IMR-90 (cell line): ENCODE results near the gene BCLAF1. TPM values are rescaled to one million over a fixed set of nuclear protein-coding genes. Genes with fewer than 3 reads are reported as not detected.

Source experiments
- ATAC-seq: fragments of 200-7000 bp; cut with Tn5 transposase; 2 replicates; pipeline ENCODE4 v1.9.1; 2020; ENCODE audit warnings: low read depth, mild to moderate bottlenecking, moderate library complexity
- BruUV-seq: library from RNA; stranded (reverse); fragments of 400-500 nt; replicated peaks from 2 replicates; lab custom pipeline; 2021; lab: Mats Ljungman, UMichigan
- CTCF ChIA-PET: fragments of 300-600 bp; formaldehyde crosslinking; extraction: SDS; loops from one replicate; lab custom pipeline; 2021; ENCODE audit warnings: antibody characterized with exemption; lab: Yijun Ruan, JAX
- POLR2A ChIA-PET: fragments of 300-600 bp; sonication (Branson Sonifier 250); formaldehyde crosslinking; loops from one replicate; lab custom pipeline; 2022; ENCODE audit warnings: antibody characterized with exemption; ENCODE audit not compliant: unreplicated experiment; lab: Charles Lee
- DNase-seq: peaks from one replicate; pipeline ENCODE4 v3.0.0; 2013
- H2AFZ ChIP-seq: replicated peaks from 2 replicates; pipeline ENCODE3; 2013; ENCODE audit warnings: low read length, mild to moderate bottlenecking; ENCODE audit not compliant: poor library complexity
- H2AK5ac ChIP-seq: 2 replicates; pipeline ENCODE4 v1.6.1; 2013; ENCODE audit warnings: low read depth, low read length, inconsistent platforms
- H2AK9ac ChIP-seq: replicated peaks from 2 replicates; pipeline ENCODE3; 2013; ENCODE audit warnings: mild to moderate bottlenecking, low read depth, low read length, moderate library complexity; ENCODE audit not compliant: poor library complexity
- H2BK120ac ChIP-seq: 2 replicates; pipeline ENCODE4 v1.6.1; 2013; ENCODE audit warnings: low read depth, low read length, inconsistent platforms
- H2BK15ac ChIP-seq: 3 replicates; pipeline ENCODE4 v1.6.1; 2013; ENCODE audit warnings: low read depth, low read length, inconsistent platforms
- H2BK20ac ChIP-seq: 2 replicates; pipeline ENCODE4 v1.6.1; 2013; ENCODE audit warnings: low read depth, mild to moderate bottlenecking, inconsistent platforms, low read length, moderate library complexity
- H2BK5ac ChIP-seq: 2 replicates; pipeline ENCODE4 v1.6.1; 2013; ENCODE audit warnings: mild to moderate bottlenecking, low read depth, low read length, inconsistent platforms; ENCODE audit not compliant: poor library complexity, severe bottlenecking
- H3K14ac ChIP-seq: replicated peaks from 2 replicates; pipeline ENCODE4 v1.6.1; 2013; ENCODE audit warnings: low read depth, low read length, inconsistent platforms
- H3K18ac ChIP-seq: 2 replicates; pipeline ENCODE4 v1.6.1; 2013; ENCODE audit warnings: low read depth, low read length, control low read depth
- H3K23ac ChIP-seq: 2 replicates; pipeline ENCODE4 v1.6.1; 2013; ENCODE audit warnings: low read depth, low read length, inconsistent platforms
- H3K27ac ChIP-seq: 2 replicates; pipeline ENCODE4 v1.5.1; 2013; ENCODE audit warnings: mild to moderate bottlenecking, control low read depth, low read length; ENCODE audit not compliant: insufficient read depth
- H3K27me3 ChIP-seq: 2 replicates; pipeline ENCODE4 v1.6.1; 2013; ENCODE audit warnings: low read length; ENCODE audit not compliant: control insufficient read depth, insufficient read depth
- H3K36me3 ChIP-seq: 2 replicates; pipeline ENCODE4 v1.6.1; 2013; ENCODE audit warnings: low read length, mixed read lengths; ENCODE audit not compliant: control insufficient read depth, insufficient read depth
- H3K4ac ChIP-seq: 2 replicates; pipeline ENCODE4 v1.6.1; 2013; ENCODE audit warnings: low read depth, low read length, inconsistent platforms
- H3K4me1 ChIP-seq: 2 replicates; pipeline ENCODE4 v1.6.1; 2013; ENCODE audit warnings: low read length, mixed read lengths; ENCODE audit not compliant: control insufficient read depth, insufficient read depth
- H3K4me2 ChIP-seq: 2 replicates; pipeline ENCODE4 v1.6.1; 2013; ENCODE audit warnings: low read depth, mild to moderate bottlenecking, control low read depth, low read length, moderate library complexity
- H3K4me3 ChIP-seq: 2 replicates; pipeline ENCODE4 v1.5.1; 2013; ENCODE audit warnings: low read depth, mild to moderate bottlenecking, control low read depth, low read length, moderate library complexity; ENCODE audit not compliant: insufficient read depth
- H3K56ac ChIP-seq: 2 replicates; pipeline ENCODE4 v1.6.1; 2013; ENCODE audit warnings: low read length, inconsistent platforms; ENCODE audit not compliant: insufficient read depth; ENCODE audit errors: extremely low read depth
- H3K79me1 ChIP-seq, 2 experiments: 2 replicates each; pipeline ENCODE4 v1.6.1; 2013; ENCODE audit warnings: low read length in 2 of 2, inconsistent platforms in 1 of 2, low read depth in 1 of 2
- H3K9ac ChIP-seq: 2 replicates; pipeline ENCODE4 v1.6.1; 2013; ENCODE audit warnings: low read depth, low read length, control low read depth
- H3K9me1 ChIP-seq: 2 replicates; pipeline ENCODE4 v1.6.1; 2013; ENCODE audit warnings: low read length, inconsistent platforms; ENCODE audit not compliant: insufficient read depth
- H3K9me3 ChIP-seq: 2 replicates; pipeline ENCODE4 v1.6.1; 2013; ENCODE audit warnings: low read length; ENCODE audit not compliant: control insufficient read depth, insufficient read depth
- H4K20me1 ChIP-seq: 2 replicates; pipeline ENCODE4 v1.6.1; 2013; ENCODE audit warnings: low read length, inconsistent platforms; ENCODE audit not compliant: insufficient read depth
- H4K5ac ChIP-seq: 2 replicates; pipeline ENCODE4 v1.6.1; 2013; ENCODE audit warnings: mild to moderate bottlenecking, low read depth, low read length, control low read depth
- H4K8ac ChIP-seq, 2 experiments: 2 replicates each; pipeline ENCODE4 v1.6.1; 2013; ENCODE audit warnings: low read depth in 2 of 2, low read length in 2 of 2, control low read depth in 1 of 2, inconsistent platforms in 1 of 2
- H4K91ac ChIP-seq: 2 replicates; pipeline ENCODE4 v1.6.1; 2013; ENCODE audit warnings: low read depth, low read length, inconsistent platforms; ENCODE audit not compliant: insufficient read depth
- BHLHE40 ChIP-seq: fragments of 150-350 bp; IDR thresholded peaks from 2 replicates; pipeline ENCODE4 v1.6.1; 2016; ENCODE audit warnings: mild to moderate bottlenecking, low read depth, low read length
- CEBPB ChIP-seq: IDR thresholded peaks from 2 replicates; pipeline ENCODE4 v1.6.1; 2012; ENCODE audit warnings: low read depth, low read length, improper control_type of control experiment
- CHD1 ChIP-seq: IDR thresholded peaks from 2 replicates; pipeline ENCODE4 v1.6.1; 2012; ENCODE audit warnings: low read depth, low read length, improper control_type of control experiment
- FOS ChIP-seq: fragments of 150-350 bp; IDR thresholded peaks from 2 replicates; pipeline ENCODE4 v1.6.1; 2016; ENCODE audit warnings: low read depth, low read length
- MAFK ChIP-seq: IDR thresholded peaks from 2 replicates; pipeline ENCODE4 v1.6.1; 2012; ENCODE audit warnings: low read depth, low read length, improper control_type of control experiment
- MAZ ChIP-seq: IDR thresholded peaks from 2 replicates; pipeline ENCODE4 v1.6.1; 2012; ENCODE audit warnings: low read depth, mild to moderate bottlenecking, low read length, improper control_type of control experiment, moderate library complexity, borderline replicate concordance
- MXI1 ChIP-seq: IDR thresholded peaks from 2 replicates; pipeline ENCODE4 v1.6.1; 2012; ENCODE audit warnings: low read depth, mild to moderate bottlenecking, low read length, moderate library complexity, borderline replicate concordance
- POLR2A ChIP-seq: IDR thresholded peaks from 2 replicates; pipeline ENCODE4 v1.6.1; 2012; ENCODE audit warnings: mild to moderate bottlenecking, low read depth, low read length
- RAD21 ChIP-seq: IDR thresholded peaks from 2 replicates; pipeline ENCODE4 v1.6.1; 2012; ENCODE audit warnings: low read length, improper control_type of control experiment
- RCOR1 ChIP-seq: IDR thresholded peaks from 2 replicates; pipeline ENCODE4 v1.6.1; 2012; ENCODE audit warnings: mild to moderate bottlenecking, low read length, improper control_type of control experiment; ENCODE audit not compliant: insufficient replicate concordance
- RFX5 ChIP-seq: IDR thresholded peaks from 2 replicates; pipeline ENCODE4 v1.8.0; 2012; ENCODE audit warnings: low read depth, mild to moderate bottlenecking, low read length, moderate library complexity
- WGBS, 2 experiments: methylation state at CpG; one replicate each; pipeline versions ENCODE4 v1.1.5 to v1.1.7; 2013; ENCODE audit warnings: missing lambda C conversion rate in 2 of 2; ENCODE audit not compliant: insufficient read length in 1 of 2; ENCODE audit errors: extremely low coverage in 2 of 2; 5-methylcytosine and 5-hydroxymethylcytosine counted together
- dilution Hi-C: fragments of 300-500 bp; cut with HindIII; formaldehyde crosslinking; loops from one replicate; pipeline ENCODE4 v1.14.3; 2018; ENCODE audit warnings: low sequenced_read_pairs; ENCODE audit not compliant: unreplicated experiment
- in situ Hi-C: fragments of 300-500 bp; cut with MboI; formaldehyde crosslinking; loops from 3 replicates; pipeline ENCODE4 v1.14.3; 2019; ENCODE audit warnings: low sequenced_read_pairs, inconsistent platforms, mixed read lengths
- intact Hi-C: fragments of 100-400 bp; cut with micrococcal nuclease; formaldehyde crosslinking; loops from 2 replicates; pipeline ENCODE4 v1.10.0; 2022
- polyA plus RNA-seq, 3 experiments: library from polyadenylated mRNA; depleted of rRNA; stranded (reverse); fragments of >200 nt; gene quantifications; 2 replicates each; pipeline ENCODE4 v1.2.3, GENCODE V29; 2012; ENCODE audit warnings: low replicate concordance in 1 of 3
- total RNA-seq: library from RNA; depleted of rRNA; stranded (reverse); fragments of >200 nt; gene quantifications from 2 replicates; pipeline ENCODE4 v1.2.3, GENCODE V29; 2012

BCLAF1 gene
- total and polyA plus RNA-seq, 2 of the 4 experiments (the other 2 are of a cell fraction) = 34.0 to 141 TPM

DNA sequence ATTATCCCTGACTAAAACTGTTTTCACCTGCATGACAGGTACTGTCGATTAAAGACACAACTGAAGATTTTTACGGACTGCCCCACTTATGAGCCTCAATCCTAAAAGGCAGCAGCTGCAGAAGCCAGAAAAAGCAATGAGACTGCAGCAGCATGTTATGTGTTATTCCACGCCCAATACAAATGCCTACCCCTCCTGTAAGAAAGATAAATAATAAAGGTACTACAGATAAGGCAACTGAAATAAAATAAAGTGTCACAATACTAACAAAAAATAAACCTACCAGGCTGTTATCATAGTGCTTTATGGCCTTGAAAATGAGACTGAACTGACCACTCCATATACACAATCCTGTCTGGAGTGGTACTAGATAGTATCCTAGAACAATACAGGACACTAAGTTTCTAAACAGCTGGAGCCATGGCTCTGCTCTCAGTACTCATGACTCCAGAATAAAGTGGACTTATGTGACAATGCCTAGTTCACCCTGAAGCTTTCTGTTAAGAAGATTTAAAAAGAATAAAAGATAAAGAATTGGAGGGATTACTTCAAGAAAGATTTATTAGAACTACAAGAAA is 9.5 kb downstream of the BCLAF1 start:
- intact Hi-C loops = loop anchor here (2.0 kb wide), 1 partner anchor 13 kb away; no protein-coding TSS in a partner anchor
- peaks cover 18% of the 10 kb centered on the region for H3K36me3 ChIP-seq
- CTCF ChIA-PET = no interaction called here

More for the DNA sequence above, 9.5 kb downstream of the BCLAF1 start:
- Histone ChIP-seq H2BK5ac (no peak overlapping the region), H3K4me3 (no peak overlapping the region), H3K14ac (no peak overlapping the region), H2BK15ac (no peak overlapping the region), H3K4me2 (no peak overlapping the region), H3K4me1 (peaks cover 6% of the 10 kb centered on the region), H3K27me3 (no peaks in the 10 kb centered on the region), H2AK5ac (no peak overlapping the region), H3K56ac (no peak overlapping the region), H2AFZ (no peak overlapping the region), H2BK120ac (no peak overlapping the region), H2AK9ac (no peak overlapping the region), H3K9me3 (no peaks in the 10 kb centered on the region), H2BK20ac (no peak overlapping the region), H3K18ac (no peak overlapping the region), H4K91ac (no peak overlapping the region), H3K27ac (no peak overlapping the region), H4K8ac (no peak overlapping the region), H3K79me1 (peaks cover 0 to 26% of the 10 kb centered on the region in 2 experiments; a peak in 3 of 4 replicates), H3K9ac (no peak overlapping the region), H4K5ac (no peak overlapping the region), H3K9me1 (peaks cover 9% of the 10 kb centered on the region), H4K20me1 (peaks cover 62% of the 10 kb centered on the region), H3K4ac (no peak overlapping the region), H3K23ac (no peak overlapping the region)
- dilution Hi-C loops = no loop called here
- POLR2A ChIA-PET = no interaction called here
- ATAC-seq = no peak
- no peak for DNase-seq
- WGBS, 2 experiments = no CpG with 5 or more reads among the region's 3 CpGs
- BruUV-seq = no TSS peak
- no peak for TF ChIP-seq RFX5
- no peak for TF ChIP-seq POLR2A
- TF ChIP-seq BHLHE40 = no peak
- TF ChIP-seq MAFK = no peak
- TF ChIP-seq RCOR1 = no peak
- no peak for TF ChIP-seq MXI1
- no peak for TF ChIP-seq FOS
- no peak for TF ChIP-seq CEBPB
- TF ChIP-seq MAZ = no peak
- no peak for TF ChIP-seq RAD21
- no peak for TF ChIP-seq CHD1
- in situ Hi-C loops = loop anchor here (25.0 kb wide), 1 partner anchor 507 kb away; the partner anchor contains the start of gene MAP3K5
